K562 (cell line): Measurements from ENCODE around the gene DLGAP1. TPM values are rescaled to one million over a fixed set of nuclear protein-coding genes. Genes with fewer than 3 reads are reported as not detected.
A peak's percentile ranks its signal among the peaks of the same experiment; 100 is the strongest.

Experiments
- ATF7 ChIP-seq: fragments of 450-650 bp; IDR thresholded peaks from 2 replicates; pipeline ENCODE4 v1.7.1; 2014; ENCODE audit warnings: mild to moderate bottlenecking, moderate library complexity
- CBX2 ChIP-seq: fragments of 200-600 bp; sonication (generic); IDR thresholded peaks from one replicate; pipeline ENCODE4 v1.6.1; 2012; ENCODE audit warnings: mild to moderate bottlenecking, low read length, inconsistent platforms; ENCODE audit not compliant: insufficient read depth, poor library complexity, severe bottlenecking
- DLX4 ChIP-seq: fragments of 250-450 bp; sonication (Bioruptor Pico); IDR thresholded peaks from 2 replicates; pipeline ENCODE4 v1.6.1; 2021; ENCODE audit warnings: mild to moderate bottlenecking
- DMBX1 ChIP-seq: fragments of 250-450 bp; sonication (Bioruptor Pico); IDR thresholded peaks from 2 replicates; pipeline ENCODE4 v1.8.0; 2022; ENCODE audit warnings: inconsistent platforms, mild to moderate bottlenecking, moderate library complexity, borderline replicate concordance
- EWSR1 ChIP-seq: fragments of 450-650 bp; IDR thresholded peaks from 2 replicates; pipeline ENCODE4 v1.6.1; 2018; ENCODE audit warnings: borderline replicate concordance, mild to moderate bottlenecking, low read depth, moderate library complexity; ENCODE audit not compliant: partially characterized antibody
- IFI16 ChIP-seq: fragments of 250-450 bp; sonication (Bioruptor Pico); IDR thresholded peaks from 2 replicates; pipeline ENCODE4 v2.1.2; 2022; ENCODE audit warnings: mild to moderate bottlenecking, inconsistent platforms
- NELFE ChIP-seq: IDR thresholded peaks from 2 replicates; pipeline ENCODE4 v1.6.1; 2011; ENCODE audit warnings: mild to moderate bottlenecking; ENCODE audit not compliant: insufficient read depth, insufficient read length
- NFRKB ChIP-seq: fragments of 450-650 bp; IDR thresholded peaks from 2 replicates; pipeline ENCODE4 v1.6.1; 2016; ENCODE audit warnings: low read depth
- NFYB ChIP-seq: IDR thresholded peaks from 2 replicates; pipeline ENCODE4 v1.6.1; 2011; ENCODE audit warnings: mild to moderate bottlenecking, moderate library complexity; ENCODE audit not compliant: insufficient read length; ENCODE audit errors: extremely low read depth
- NR4A1 ChIP-seq, 2 experiments: fragments of 250-450 bp in 1 of 2; fragments of 450-650 bp in 1 of 2; sonication (Bioruptor Pico) in 1 of 2; IDR thresholded peaks; 2 replicates each; pipeline versions ENCODE4 v1.4.0 to v1.6.1; 2016 to 2020; ENCODE audit warnings: mild to moderate bottlenecking in 2 of 2, missing compliant biosample characterization in 1 of 2, missing genetic modification characterization in 1 of 2, moderate library complexity in 1 of 2
- RBFOX2 ChIP-seq: fragments of 200-400 bp; formaldehyde crosslinking; IDR thresholded peaks from 2 replicates; pipeline ENCODE4 v1.6.1; 2017; ENCODE audit warnings: low read depth, mild to moderate bottlenecking, low read length, moderate library complexity
- SNIP1 ChIP-seq: fragments of 450-650 bp; IDR thresholded peaks from 2 replicates; pipeline ENCODE4 v1.7.1; 2017; ENCODE audit warnings: low read depth, mild to moderate bottlenecking
- TEAD4 ChIP-seq, 2 experiments: sonication (generic) in 1 of 2; formaldehyde crosslinking in 1 of 2; IDR thresholded peaks; 2 replicates each; pipeline versions ENCODE4 v1.6.1 to v1.8.0; 2012 to 2022; ENCODE audit warnings: borderline replicate concordance in 1 of 2, inconsistent platforms in 1 of 2, low read length in 1 of 2, mild to moderate bottlenecking in 1 of 2, missing genetic modification reagents in 1 of 2
- TGIF2 ChIP-seq: sonication (generic); formaldehyde crosslinking; IDR thresholded peaks from 2 replicates; pipeline ENCODE4 v1.8.1; 2022; ENCODE audit warnings: mild to moderate bottlenecking, missing genetic modification reagents, moderate library complexity
- TSHZ1 ChIP-seq: fragments of 250-450 bp; sonication (Bioruptor Pico); IDR thresholded peaks from 2 replicates; pipeline ENCODE4 v1.4.0; 2020; ENCODE audit warnings: mild to moderate bottlenecking, moderate library complexity
- ZBTB33 ChIP-seq: sonication (generic); formaldehyde crosslinking; IDR thresholded peaks from 2 replicates; pipeline ENCODE4 v1.8.1; 2023; ENCODE audit warnings: mild to moderate bottlenecking, missing genetic modification reagents
- ZNF133 ChIP-seq: fragments of 250-450 bp; sonication (Bioruptor Pico); IDR thresholded peaks from 2 replicates; pipeline ENCODE4 v1.4.0; 2020; ENCODE audit warnings: mild to moderate bottlenecking
- ZNF217 ChIP-seq: sonication (generic); formaldehyde crosslinking; IDR thresholded peaks from 2 replicates; pipeline ENCODE4 v1.8.0; 2022; ENCODE audit warnings: mild to moderate bottlenecking, missing genetic modification reagents
- polyA plus RNA-seq, 8 experiments: library from polyadenylated mRNA; depleted of rRNA in 4 of 8; stranded (reverse) in 5 of 8; unstranded in 3 of 8; fragments of >200 nt; fragmentation: Nextera tagmentation in 2 of 8; fragmentation: Illumina TruSeq in 1 of 8; extraction: Ambion mirVana in 2 of 8; extraction: Trizol in 1 of 8; gene quantifications; 2 replicates each; pipeline versions ENCODE4 v1.2.1 to v1.2.3, GENCODE V29; 2011 to 2014; ENCODE audit warnings: inconsistent platforms in 1 of 8, missing spikeins in 1 of 8
- total RNA-seq, 7 experiments: library from RNA; depleted of rRNA in 6 of 7; stranded (reverse); fragments of >200 nt in 6 of 7; fragmentation: Illumina TruSeq in 2 of 7; extraction: Trizol in 2 of 7; gene quantifications; 2 replicates each; pipeline versions ENCODE4 v1.2.1 to v1.2.3, GENCODE V29; 2011 to 2021; ENCODE audit warnings: low replicate concordance in 1 of 7

The DLGAP1 gene
- total and polyA plus RNA-seq, 9 of the 15 experiments (the other 6 are each of a cell fraction or from before 2014, with no cell fraction given), result 0.04 to 0.22 (median 0.08) TPM

GRCh38 chr18:3664563-3665178 lies 790.4 kb downstream of the DLGAP1 start (continued):
- 0 out of 2 replicates have a peak, but pooled peaks have one; percentile 5 for TF ChIP-seq TSHZ1 (CRISPR knock-in tag)
- TF ChIP-seq TEAD4 (IDR thresholded peaks at IDR 0.05; ENCODE audit: low read length), result peak; percentile 80
- no peak for TF ChIP-seq TEAD4 (CRISPR knock-in tag; IDR thresholded peaks at IDR 0.05; ENCODE audit: borderline replicate concordance)
- TF ChIP-seq ZBTB33 (CRISPR knock-in tag), result 0 out of 2 replicates have a peak, but pooled peaks have one; percentile 32
- TF ChIP-seq ATF7, result 0 out of 2 replicates have a peak, but pooled peaks have one; percentile 13
- no peak for TF ChIP-seq ZNF217 (CRISPR knock-in tag)
- no peak for TF ChIP-seq SNIP1
- TF ChIP-seq RBFOX2, result 0 out of 2 replicates have a peak, but pooled peaks have one; percentile 1
- TF ChIP-seq IFI16 (CRISPR knock-in tag), result 0 out of 2 replicates have a peak, but pooled peaks have one; percentile 4
- TF ChIP-seq ZNF133 (CRISPR knock-in tag), result no peak
- no peak for TF ChIP-seq NFYB
- peak; percentile 62; the same call in 1 of the 2 replicates for TF ChIP-seq DMBX1 (CRISPR knock-in tag)
- TF ChIP-seq NELFE, result no peak
- no peak for TF ChIP-seq TGIF2 (CRISPR knock-in tag)
- peak; percentile 72; the same call in 1 of the 2 replicates for TF ChIP-seq NFRKB
- TF ChIP-seq DLX4 (CRISPR knock-in tag), result no peak
- 0 out of 2 replicates have a peak, but pooled peaks have one; percentile 42 for TF ChIP-seq NR4A1 (CRISPR knock-in tag; IDR thresholded peaks at IDR 0.05)
- no peak; the same call in 1 of the 2 replicates for TF ChIP-seq NR4A1 (tag; IDR thresholded peaks at IDR 0.05)
- TF ChIP-seq CBX2, result no peak
- TF ChIP-seq EWSR1, result no peak
